HUES64 (cell line): Measurements from ENCODE around the gene DAAM1.

Source experiments
- H3K27ac ChIP-seq: 2 replicates; pipeline ENCODE4 v1.7.0; 2013; ENCODE audit warnings: low read depth, low read length, inconsistent platforms
- H3K27me3 ChIP-seq: 2 replicates; pipeline ENCODE4 v1.6.1; 2013; ENCODE audit warnings: mild to moderate bottlenecking, low read length; ENCODE audit not compliant: insufficient read depth
- H3K36me3 ChIP-seq: 2 replicates; pipeline ENCODE4 v1.6.1; 2013; ENCODE audit warnings: mild to moderate bottlenecking, low read length; ENCODE audit not compliant: insufficient read depth
- H3K4me1 ChIP-seq: 2 replicates; pipeline ENCODE4 v1.6.1; 2013; ENCODE audit warnings: mild to moderate bottlenecking, low read length, moderate library complexity; ENCODE audit not compliant: insufficient read depth
- H3K4me3 ChIP-seq: 2 replicates; pipeline ENCODE4 v1.5.1; 2013; ENCODE audit warnings: mild to moderate bottlenecking, low read length, moderate library complexity
- H3K9ac ChIP-seq: 2 replicates; pipeline ENCODE4 v1.6.1; 2013; ENCODE audit warnings: mild to moderate bottlenecking, low read depth, low read length
- H3K9me3 ChIP-seq: 2 replicates; pipeline ENCODE4 v1.6.1; 2013; ENCODE audit warnings: low read depth, low read length; ENCODE audit not compliant: insufficient read depth
- WGBS: fragments of 150-250, 120-280 bp; methylation state at CpG from one replicate; pipeline ENCODE4 v1.1.7; 2013; ENCODE audit warnings: missing lambda C conversion rate; 5-methylcytosine and 5-hydroxymethylcytosine counted together

The DAAM1 gene

GRCh38 chr14:59332727-59333126 lies 144.3 kb downstream of the DAAM1 start:
- WGBS = 99% methylated on average over 2 of the region's 2 CpGs
- Histone ChIP-seq H3K36me3 (peaks cover 8% of the 10 kb centered on the region; the same call in 1 of the 2 replicates), H3K4me3 (no peak overlapping the region), H3K27ac (no peak overlapping the region), H3K27me3 (no peaks in the 10 kb centered on the region), H3K4me1 (peaks cover 56% of the 10 kb centered on the region), H3K9me3 (no peaks in the 10 kb centered on the region), H3K9ac (no peak overlapping the region)

DNA sequence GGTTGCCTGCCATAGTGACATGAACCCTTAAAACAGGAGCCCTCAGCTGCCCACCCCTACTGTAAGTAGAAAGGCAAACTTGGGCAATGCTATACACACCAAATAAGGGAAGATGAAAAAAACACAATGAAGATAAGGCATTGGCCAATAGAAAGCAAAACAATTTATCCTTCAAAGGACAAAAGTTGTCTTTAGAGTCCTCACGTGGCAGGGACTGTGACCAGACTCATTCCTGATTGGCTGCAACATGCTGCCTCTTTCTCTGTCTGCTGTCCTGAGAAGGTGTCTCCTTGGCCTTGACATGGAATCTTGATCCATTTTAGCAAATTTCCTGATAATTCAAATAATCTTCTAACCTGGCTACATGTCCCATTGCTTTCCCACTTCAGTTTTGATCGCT lies 144.8 kb downstream of the DAAM1 start:
- Histone ChIP-seq H3K9me3 (no peaks in the 10 kb centered on the region), H3K27me3 (no peaks in the 10 kb centered on the region), H3K9ac (no peak overlapping the region), H3K4me3 (no peak overlapping the region), H3K27ac (no peak overlapping the region), H3K36me3 (peaks cover 8% of the 10 kb centered on the region; the same call in 1 of the 2 replicates), H3K4me1 (peaks cover 56% of the 10 kb centered on the region)
- WGBS = 94% methylated on average over 2 of the region's 2 CpGs

DNA sequence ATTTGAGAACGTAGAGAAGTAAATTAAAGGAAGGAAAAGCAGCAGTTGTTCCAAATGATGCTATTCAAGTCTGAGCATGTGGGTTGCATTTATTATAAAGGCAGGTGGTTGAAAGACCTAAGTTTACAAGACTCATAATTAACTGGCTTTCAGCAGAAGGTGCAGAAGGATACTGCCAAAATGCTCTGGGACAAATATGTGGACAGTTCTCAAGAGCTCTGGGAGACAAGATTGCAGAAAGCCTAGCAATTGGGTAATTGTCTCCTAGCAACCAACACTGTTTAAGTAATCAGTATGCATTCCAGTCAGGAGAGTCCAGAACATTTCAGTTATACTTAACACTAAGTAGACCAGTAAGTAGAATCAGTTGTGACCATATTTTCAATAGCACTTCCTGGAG lies 145.2 kb downstream of the DAAM1 start:
- Histone ChIP-seq H3K27me3 (no peaks in the 10 kb centered on the region), H3K4me1 (peaks cover 55% of the 10 kb centered on the region), H3K9me3 (no peaks in the 10 kb centered on the region), H3K36me3 (peaks cover 8% of the 10 kb centered on the region; the same call in 1 of the 2 replicates), H3K27ac (no peak overlapping the region), H3K4me3 (no peak overlapping the region), H3K9ac (no peak overlapping the region)
- 95% methylated on average over 1 of the region's 1 CpG for WGBS

GRCh38 chr14:59334253-59334652 lies 145.8 kb downstream of the DAAM1 start:
- Histone ChIP-seq H3K9me3 (no peaks in the 10 kb centered on the region), H3K36me3 (peaks cover 8% of the 10 kb centered on the region; the same call in 1 of the 2 replicates), H3K4me3 (no peak overlapping the region), H3K4me1 (peaks cover 55% of the 10 kb centered on the region), H3K27me3 (no peaks in the 10 kb centered on the region), H3K27ac (no peak overlapping the region), H3K9ac (no peak overlapping the region)
- 86% methylated on average over 3 of the region's 3 CpGs for WGBS

DNA sequence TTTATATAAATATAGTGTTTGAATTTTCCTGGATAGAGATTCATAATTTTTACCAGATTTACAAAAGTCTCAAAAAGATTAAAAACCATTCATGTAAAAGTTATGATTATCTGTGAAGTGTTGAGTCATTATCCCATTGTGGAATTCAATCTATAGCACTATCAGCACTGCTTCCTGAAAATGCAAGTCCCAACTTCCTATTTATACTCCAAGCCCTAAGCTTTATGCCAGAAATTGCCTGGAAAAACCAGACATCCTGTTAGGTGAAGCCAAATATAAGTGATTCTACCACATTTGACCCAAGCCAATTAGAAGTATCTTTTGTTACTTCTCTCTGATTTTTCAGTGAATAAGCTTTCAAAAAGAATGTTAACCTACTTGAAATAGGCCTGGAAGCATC lies 147.6 kb downstream of the DAAM1 start:
- peaks cover 55% of the 10 kb centered on the region for H3K4me1 ChIP-seq
- no peak overlapping the region for H3K4me3 ChIP-seq
- H3K9me3 ChIP-seq = no peaks in the 10 kb centered on the region
- H3K27ac ChIP-seq = no peak overlapping the region
- H3K9ac ChIP-seq = no peak overlapping the region
- no peaks in the 10 kb centered on the region for H3K27me3 ChIP-seq
- peaks cover 8% of the 10 kb centered on the region; the same call in 1 of the 2 replicates for H3K36me3 ChIP-seq

DNA sequence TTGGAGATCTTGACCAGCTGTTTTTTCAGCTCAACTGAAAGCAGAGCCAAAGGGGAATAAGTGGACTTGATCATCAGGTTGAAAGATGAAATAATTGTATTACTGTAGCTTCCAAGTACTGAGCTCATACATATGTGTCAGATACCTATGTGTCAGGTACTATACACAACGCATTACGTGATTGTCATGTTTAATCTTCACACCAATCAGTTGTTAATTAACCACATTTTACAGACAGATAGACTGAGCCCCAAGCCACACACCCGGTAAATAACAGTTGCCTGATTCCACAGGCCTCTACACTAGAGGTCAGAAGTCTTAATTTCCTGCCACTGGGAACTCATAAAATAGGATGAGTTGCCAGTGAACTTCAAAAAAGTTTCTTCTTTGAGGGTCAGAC lies 148.2 kb downstream of the DAAM1 start:
- Histone ChIP-seq H3K4me3 (no peak overlapping the region), H3K9ac (no peak overlapping the region), H3K9me3 (no peaks in the 10 kb centered on the region), H3K36me3 (peaks cover 4% of the 10 kb centered on the region; the same call in 1 of the 2 replicates), H3K27me3 (no peaks in the 10 kb centered on the region), H3K4me1 (peaks cover 55% of the 10 kb centered on the region), H3K27ac (peak overlapping the region; percentile 46; the same call in 1 of the 2 replicates)
- 92% methylated on average over 3 of the region's 3 CpGs for WGBS

DNA sequence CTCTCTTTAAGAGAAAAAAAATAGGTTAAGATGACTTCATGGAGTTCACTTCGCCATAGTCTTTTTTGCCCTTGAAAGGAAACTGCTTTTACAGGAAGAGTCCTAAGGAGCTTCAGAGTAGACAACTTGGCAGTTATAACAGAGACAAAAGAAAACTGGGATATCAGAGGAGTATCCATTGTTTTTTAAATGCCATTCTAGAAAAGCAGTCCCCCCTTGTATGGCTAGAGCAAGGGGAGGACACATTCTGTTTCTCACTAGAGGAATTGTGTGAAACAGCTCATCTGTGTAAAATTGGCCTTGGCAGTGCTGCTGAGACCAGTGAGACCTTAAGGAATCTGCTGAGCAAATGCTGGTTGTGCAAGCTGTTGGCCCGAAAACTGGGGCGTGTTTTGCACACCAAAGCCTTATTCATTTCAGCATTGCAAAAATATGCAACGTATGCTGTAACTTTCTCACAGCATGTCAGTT lies 148.7 kb downstream of the DAAM1 start:
- peak overlapping the region; percentile 46; the same call in 1 of the 2 replicates for H3K27ac ChIP-seq
- 83% methylated on average over 4 of the region's 4 CpGs for WGBS
- no peaks in the 10 kb centered on the region; the same call in 1 of the 2 replicates for H3K36me3 ChIP-seq
- H3K9me3 ChIP-seq = no peaks in the 10 kb centered on the region
- no peaks in the 10 kb centered on the region for H3K27me3 ChIP-seq
- H3K4me1 ChIP-seq = peaks cover 58% of the 10 kb centered on the region
- no peak overlapping the region for H3K4me3 ChIP-seq
- no peak overlapping the region for H3K9ac ChIP-seq

GRCh38 chr14:59338761-59339160 lies 150.3 kb downstream of the DAAM1 start:
- WGBS = 87% methylated on average over 2 of the region's 3 CpGs
- Histone ChIP-seq H3K4me1 (peaks cover 73% of the 10 kb centered on the region), H3K36me3 (no peaks in the 10 kb centered on the region; the same call in 1 of the 2 replicates)

GRCh38 chr14:59339524-59340330 lies 151.3 kb downstream of the DAAM1 start:
- 95% methylated on average over 6 of the region's 6 CpGs for WGBS

More at GRCh38 chr14:59338761-59339160, 150.3 kb downstream of the DAAM1 start:
- Histone ChIP-seq H3K9ac (no peak overlapping the region), H3K4me3 (no peak overlapping the region), H3K27ac (no peak overlapping the region), H3K9me3 (no peaks in the 10 kb centered on the region), H3K27me3 (no peaks in the 10 kb centered on the region)

GRCh38 chr14:59341858-59342477 lies 153.5 kb downstream of the DAAM1 start:
- Histone ChIP-seq H3K36me3 (no peaks in the 10 kb centered on the region), H3K27ac (no peak overlapping the region)
- 87% methylated on average over 4 of the region's 4 CpGs for whole genome bisulfite sequencing

More at GRCh38 chr14:59339524-59340330, 151.3 kb downstream of the DAAM1 start:
- peaks cover 83% of the 10 kb centered on the region for H3K4me1 ChIP-seq
- no peaks in the 10 kb centered on the region for H3K36me3 ChIP-seq
- H3K27ac ChIP-seq = no peak overlapping the region
- no peaks in the 10 kb centered on the region for H3K27me3 ChIP-seq
- no peak overlapping the region for H3K4me3 ChIP-seq
- no peak overlapping the region for H3K9ac ChIP-seq
- no peaks in the 10 kb centered on the region for H3K9me3 ChIP-seq

More at GRCh38 chr14:59341858-59342477, 153.5 kb downstream of the DAAM1 start:
- Histone ChIP-seq H3K4me3 (no peak overlapping the region), H3K9me3 (no peaks in the 10 kb centered on the region), H3K27me3 (no peaks in the 10 kb centered on the region), H3K9ac (no peak overlapping the region), H3K4me1 (peaks cover 70% of the 10 kb centered on the region)
